ENCODE measurements around the gene CD300E.

The CD300E gene

GRCh38 chr17:74569020-74570003 is 54.2 kb downstream of the CD300E start:
- H3K27ac ChIP-seq = peak overlapping the region; percentile 48
- peak; percentile 99 for DNase-seq (ENCODE audit: low read depth, low spot score)

GRCh38 chr17:74568106-74568873 is 55.2 kb downstream of the CD300E start:
- DNase-seq (ENCODE audit: low read depth, low spot score) = no peak
- H3K27ac ChIP-seq = no peak overlapping the region

GRCh38 chr17:74567397-74567796 is 56.1 kb downstream of the CD300E start, which contains the start of gene CD300H:
Gene CD300H, minus strand, starts transcription at chr17:74567509.
- no peak within 1 kb of the TSS for H3K27ac ChIP-seq
- DNase-seq (ENCODE audit: low read depth, low spot score) = no peak

- H3K27ac ChIP-seq = no peak overlapping the region
- DNase-seq (ENCODE audit: low read depth, low spot score) = no peak
Observed at GRCh38 chr17:74566132-74566753, 57.3 kb downstream of the CD300E start.

GRCh38 chr17:74565126-74565525 is 58.4 kb downstream of the CD300E start:
- no peak overlapping the region for H3K27ac ChIP-seq
- DNase-seq (ENCODE audit: low read depth, low spot score) = no peak

GRCh38 chr17:74563358-74563757 is 60.2 kb downstream of the CD300E start:
- DNase-seq (ENCODE audit: low read depth, low spot score) = no peak
- no peak overlapping the region for H3K27ac ChIP-seq

GRCh38 chr17:74561586-74561985 is 62.0 kb downstream of the CD300E start:
- DNase-seq (ENCODE audit: low read depth, low spot score) = no peak
- no peak overlapping the region for H3K27ac ChIP-seq
